HT1080 (cell line): ENCODE data around the gene NGFR. TPM values are rescaled to one million over a fixed set of nuclear protein-coding genes. Genes with fewer than 3 reads are reported as not detected.

ENCODE experiments used
- DNase-seq: peaks from one replicate; pipeline ENCODE4 v3.0.0-alpha.2; 2015; ENCODE audit warnings: low read depth
- polyA plus RNA-seq, 2 experiments: library from polyadenylated mRNA; depleted of rRNA; stranded (reverse); fragments of >200 nt; gene quantifications; 2 replicates each; pipeline ENCODE4 v1.2.3, GENCODE V29; 2015
- total RNA-seq: library from RNA; depleted of rRNA; stranded (reverse); fragments of >200 nt; shearing (Covaris generic); gene quantifications from 2 replicates; pipeline ENCODE4 v1.2.3, GENCODE V29; 2014; rRNA removed

The NGFR gene
- total RNA-seq, result 6.3 and 9.2 TPM in 2 replicates
- polyA plus RNA-seq (2015; cell fraction: cytosol; rRNA removed), result 1.6 and 1.9 TPM in 2 replicates
- 1.2 TPM in 2 replicates for polyA plus RNA-seq (2015; cell fraction: nucleus; rRNA removed)

GRCh38 chr17:49494986-49495841 is at the start of gene NGFR:
NGFR (plus strand) TSS chr17:49495293; CDS start chr17:49495418, 125 bp downstream.
- DNase-seq, result peak; percentile 57

- no peak for DNase-seq
These were observed 49.5 kb upstream of the NGFR start for GRCh38 chr17:49445591-49445990.

GRCh38 chr17:49447628-49448302 is 47.3 kb upstream of the NGFR start:
- DNase-seq, result no peak

- DNase-seq, result no peak
These were observed 44.9 kb upstream of the NGFR start for GRCh38 chr17:49450181-49450580.

GRCh38 chr17:49450735-49451134 is 44.4 kb upstream of the NGFR start:
- peak; percentile 76 for DNase-seq

GRCh38 chr17:49452201-49452600 is 42.9 kb upstream of the NGFR start:
- no peak for DNase-seq

GRCh38 chr17:49452661-49453060 is 42.4 kb upstream of the NGFR start:
- DNase-seq, result no peak

- peak; percentile 80 for DNase-seq
These were observed 41.0 kb upstream of the NGFR start for GRCh38 chr17:49454050-49454449.

GRCh38 chr17:49455272-49455861 is 39.7 kb upstream of the NGFR start:
- DNase-seq, result no peak

GRCh38 chr17:49456183-49456965 is 38.7 kb upstream of the NGFR start:
- peak; percentile 90 for DNase-seq

GRCh38 chr17:49457564-49458535 is 37.2 kb upstream of the NGFR start:
- no peak for DNase-seq

- DNase-seq, result no peak
These were observed 35.6 kb upstream of the NGFR start for GRCh38 chr17:49459401-49459984.

GRCh38 chr17:49460401-49460800 is 34.7 kb upstream of the NGFR start:
- DNase-seq, result no peak

- DNase-seq, result no peak
These were observed 33.5 kb upstream of the NGFR start for GRCh38 chr17:49461580-49461979.

- DNase-seq, result no peak
These were observed 31.0 kb upstream of the NGFR start for GRCh38 chr17:49464049-49464448.

- DNase-seq, result no peak
These were observed 29.7 kb upstream of the NGFR start for GRCh38 chr17:49465331-49465903.

- DNase-seq, result no peak
These were observed 28.7 kb upstream of the NGFR start for GRCh38 chr17:49466436-49466835.

- no peak for DNase-seq
These were observed 27.9 kb upstream of the NGFR start for GRCh38 chr17:49467175-49467574.

- no peak for DNase-seq
These were observed 26.2 kb upstream of the NGFR start for GRCh38 chr17:49468811-49469385.
